Caco-2 (cell line): Measurements from ENCODE around the gene KCTD1. TPM values are rescaled to one million over a fixed set of nuclear protein-coding genes. Genes with fewer than 3 reads are reported as not detected.

Experiments used
- BruUV-seq: library from RNA; stranded (reverse); fragments of 400-500 nt; replicated peaks from 2 replicates; lab custom pipeline; 2021; lab: Mats Ljungman, UMichigan
- CTCF ChIA-PET: fragments of 300-600 bp; sonication (Branson Sonifier 250); formaldehyde crosslinking; loops from one replicate; lab custom pipeline; 2022; ENCODE audit warnings: antibody characterized with exemption; lab: Charles Lee
- POLR2A ChIA-PET: fragments of 300-600 bp; sonication (Branson Sonifier 250); formaldehyde crosslinking; loops from one replicate; lab custom pipeline; 2022; ENCODE audit warnings: antibody characterized with exemption; lab: Charles Lee
- DNase-seq, 2 experiments: peaks; one replicate each; pipeline versions ENCODE4 v3.0.0 to v3.0.0-alpha.2; 2020 to 2022
- H3K27me3 ChIP-seq: replicated peaks from 2 replicates; pipeline ENCODE4 v1.6.0; 2011; ENCODE audit warnings: low read length; ENCODE audit not compliant: control insufficient read depth, insufficient read depth
- H3K36me3 ChIP-seq: 2 replicates; pipeline ENCODE4 v1.5.1; 2011; ENCODE audit warnings: low read length; ENCODE audit not compliant: control insufficient read depth, insufficient read depth
- H3K4me1 ChIP-seq: fragments of 250-450 bp; sonication (Bioruptor Pico); 2 replicates; pipeline ENCODE4 v1.5.1; 2020; ENCODE audit warnings: mild to moderate bottlenecking
- H3K4me3 ChIP-seq: 2 replicates; pipeline ENCODE4 v1.5.1; 2011; ENCODE audit warnings: low read depth, mild to moderate bottlenecking, control low read depth, low read length
- H3K9me3 ChIP-seq: fragments of 250-450 bp; sonication (Bioruptor Pico); 2 replicates; pipeline ENCODE4 v1.5.1; 2020; ENCODE audit warnings: mild to moderate bottlenecking, moderate library complexity
- H3K27ac Mint-ChIP-seq: one replicate; pipeline ENCODE4 v1.8.0; 2022; ENCODE audit warnings: mixed read lengths; ENCODE audit not compliant: unreplicated experiment
- H3K27me3 Mint-ChIP-seq: one replicate; pipeline ENCODE4 v1.8.0; 2022; ENCODE audit warnings: mixed read lengths; ENCODE audit not compliant: insufficient read depth, unreplicated experiment
- H3K36me3 Mint-ChIP-seq: one replicate; pipeline ENCODE4 v1.8.0; 2022; ENCODE audit warnings: mild to moderate bottlenecking, mixed read lengths; ENCODE audit not compliant: insufficient read depth, unreplicated experiment
- H3K4me1 Mint-ChIP-seq: one replicate; pipeline ENCODE4 v1.8.0; 2022; ENCODE audit warnings: low read depth, mixed read lengths; ENCODE audit not compliant: unreplicated experiment
- H3K4me3 Mint-ChIP-seq: one replicate; pipeline ENCODE4 v1.8.0; 2022; ENCODE audit warnings: mild to moderate bottlenecking, moderate library complexity, mixed read lengths; ENCODE audit not compliant: unreplicated experiment
- H3K9me3 Mint-ChIP-seq: one replicate; pipeline ENCODE4 v1.8.0; 2022; ENCODE audit warnings: mixed read lengths; ENCODE audit not compliant: unreplicated experiment
- CTCF ChIP-seq, 2 experiments: fragments of 200-600 bp in 1 of 2; IDR thresholded peaks; 1 replicate in 1 of 2; 2 replicates in 1 of 2; pipeline versions ENCODE4 v1.5.1 to v1.8.0; 2011 to 2022; ENCODE audit warnings: antibody characterized with exemption in 1 of 2, control low read depth in 1 of 2, inconsistent platforms in 1 of 2, low read depth in 1 of 2, low read length in 1 of 2, mild to moderate bottlenecking in 1 of 2, moderate library complexity in 1 of 2; ENCODE audit not compliant: insufficient read depth in 1 of 2, severe bottlenecking in 1 of 2, unreplicated experiment in 1 of 2
- intact Hi-C: fragments of 100-400 bp; cut with micrococcal nuclease; formaldehyde crosslinking; loops from one replicate; pipeline ENCODE4 v1.10.0; 2022; ENCODE audit not compliant: unreplicated experiment
- total RNA-seq: library from RNA; stranded (reverse); gene quantifications from 2 replicates; pipeline ENCODE4 v1.2.3, GENCODE V29; 2022

The KCTD1 gene
- total RNA-seq, 1 experiment from 2014 or later: 5.7 TPM

- no peaks in the 10 kb centered on the region for H3K9me3 ChIP-seq
- Mint-ChIP-seq H3K36me3 (no peaks in the 10 kb centered on the region), H3K27me3 (no peaks in the 10 kb centered on the region), H3K27ac (peak overlapping the region; percentile 72), H3K4me3 (no peak overlapping the region), H3K9me3 (no peaks in the 10 kb centered on the region), H3K4me1 (peaks cover 23% of the 10 kb centered on the region)
- no peak overlapping the region for H3K4me3 ChIP-seq
- H3K4me1 ChIP-seq: 0 out of 2 replicates have a peak, but pooled peaks cover 6% of the 10 kb centered on the region
- ChIA-PET POLR2A (no interaction called here), CTCF (no interaction called here)
- no peaks in the 10 kb centered on the region for H3K27me3 ChIP-seq
- no peaks in the 10 kb centered on the region for H3K36me3 ChIP-seq
- intact Hi-C loops: no loop called here
- peak in 1 of 2 experiments; percentile 44 for DNase-seq
- no TSS peak for BruUV-seq
- TF ChIP-seq CTCF (IDR thresholded peaks at IDR 0.05; ENCODE audit: insufficient read depth in 1 of 2, low read depth in 1 of 2, low read length in 1 of 2, severe bottlenecking in 1 of 2, unreplicated experiment in 1 of 2): no peak
These were observed 77.3 kb downstream of the KCTD1 start for GRCh38 chr18:26471027-26471426.

- H3K4me3 Mint-ChIP-seq: no peak overlapping the region
- peaks cover 23% of the 10 kb centered on the region for H3K4me1 Mint-ChIP-seq
- peak overlapping the region; percentile 72 for H3K27ac Mint-ChIP-seq
- ChIA-PET POLR2A (no interaction called here), CTCF (no interaction called here)
- H3K4me3 ChIP-seq: no peak overlapping the region
- no peaks in the 10 kb centered on the region for H3K9me3 Mint-ChIP-seq
- no peaks in the 10 kb centered on the region for H3K36me3 ChIP-seq
- H3K4me1 ChIP-seq: 0 out of 2 replicates have a peak, but pooled peaks cover 6% of the 10 kb centered on the region
- TF ChIP-seq CTCF (IDR thresholded peaks at IDR 0.05; ENCODE audit: insufficient read depth in 1 of 2, low read depth in 1 of 2, low read length in 1 of 2, severe bottlenecking in 1 of 2, unreplicated experiment in 1 of 2): no peak
- intact Hi-C loops: no loop called here
- BruUV-seq: no TSS peak
- no peaks in the 10 kb centered on the region for H3K9me3 ChIP-seq
- no peaks in the 10 kb centered on the region for H3K27me3 ChIP-seq
- no peaks in the 10 kb centered on the region for H3K27me3 Mint-ChIP-seq
- no peak for DNase-seq
- H3K36me3 Mint-ChIP-seq: no peaks in the 10 kb centered on the region
These were observed 78.2 kb downstream of the KCTD1 start for GRCh38 chr18:26470011-26470637.

GRCh38 chr18:26468931-26469340 lies 79.4 kb downstream of the KCTD1 start:
- intact Hi-C loops: loop anchor here (10.0 kb wide), 1 partner anchor 84 kb away; no protein-coding TSS in a partner anchor
- H3K4me1 ChIP-seq: 0 out of 2 replicates have a peak, but pooled peaks cover 6% of the 10 kb centered on the region
- POLR2A ChIA-PET: no interaction called here
- H3K4me3 ChIP-seq: no peak overlapping the region
- DNase-seq: peak; percentile 62 to 64
- Mint-ChIP-seq H3K27ac (no peak overlapping the region), H3K4me3 (no peak overlapping the region), H3K4me1 (peaks cover 23% of the 10 kb centered on the region), H3K9me3 (no peaks in the 10 kb centered on the region), H3K36me3 (no peaks in the 10 kb centered on the region), H3K27me3 (no peaks in the 10 kb centered on the region)
- no peaks in the 10 kb centered on the region for H3K36me3 ChIP-seq
- no peaks in the 10 kb centered on the region for H3K9me3 ChIP-seq
- peak; percentile 36 to 52 for TF ChIP-seq CTCF (IDR thresholded peaks at IDR 0.05; ENCODE audit: insufficient read depth in 1 of 2, low read depth in 1 of 2, low read length in 1 of 2, severe bottlenecking in 1 of 2, unreplicated experiment in 1 of 2)
- CTCF ChIA-PET: interaction anchor here (0.6 to 1.0 kb wide), 2 partner anchors 11 to 47 kb away, joined by 3 to 6 read pairs; no protein-coding TSS in a partner anchor
- no TSS peak for BruUV-seq
- H3K27me3 ChIP-seq: no peaks in the 10 kb centered on the region
